NCI-H146 treated with DMSO at 0.1 percent for 48 hours (cell line): Measurements from ENCODE around the gene ZNF280C.

Source experiments
- DNase-seq: peaks from one replicate; lab custom pipeline; 2025; ENCODE audit not compliant: unreplicated experiment; lab: John Stamatoyannopoulos, UW

ZNF280C gene

GRCh38 chrX:130176942-130177341 lies 91.8 kb downstream of the ZNF280C start:
- no peak for DNase-seq

GRCh38 chrX:130176354-130176776 lies 92.3 kb downstream of the ZNF280C start:
- no peak for DNase-seq

DNA sequence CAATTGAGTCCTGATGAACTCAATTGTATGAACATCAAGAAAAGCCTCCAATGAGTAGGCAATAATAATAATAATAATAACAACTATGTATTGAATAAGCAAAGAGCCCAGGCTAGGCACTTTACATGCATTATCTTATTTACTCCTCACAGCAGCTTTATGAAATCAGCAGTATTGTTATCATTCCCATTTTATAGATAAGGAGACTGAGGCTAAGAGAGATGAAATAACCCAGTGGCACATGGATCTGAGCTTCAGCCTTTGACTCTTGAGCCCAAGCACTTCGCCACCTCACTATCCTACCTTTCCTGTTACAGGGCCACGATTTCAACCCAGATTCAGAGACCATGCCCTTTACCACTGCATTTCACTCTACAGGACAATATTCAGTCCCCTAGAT lies 93.8 kb downstream of the ZNF280C start:
- DNase-seq, result no peak

GRCh38 chrX:130174045-130174704 lies 94.5 kb downstream of the ZNF280C start:
- DNase-seq, result no peak

DNA sequence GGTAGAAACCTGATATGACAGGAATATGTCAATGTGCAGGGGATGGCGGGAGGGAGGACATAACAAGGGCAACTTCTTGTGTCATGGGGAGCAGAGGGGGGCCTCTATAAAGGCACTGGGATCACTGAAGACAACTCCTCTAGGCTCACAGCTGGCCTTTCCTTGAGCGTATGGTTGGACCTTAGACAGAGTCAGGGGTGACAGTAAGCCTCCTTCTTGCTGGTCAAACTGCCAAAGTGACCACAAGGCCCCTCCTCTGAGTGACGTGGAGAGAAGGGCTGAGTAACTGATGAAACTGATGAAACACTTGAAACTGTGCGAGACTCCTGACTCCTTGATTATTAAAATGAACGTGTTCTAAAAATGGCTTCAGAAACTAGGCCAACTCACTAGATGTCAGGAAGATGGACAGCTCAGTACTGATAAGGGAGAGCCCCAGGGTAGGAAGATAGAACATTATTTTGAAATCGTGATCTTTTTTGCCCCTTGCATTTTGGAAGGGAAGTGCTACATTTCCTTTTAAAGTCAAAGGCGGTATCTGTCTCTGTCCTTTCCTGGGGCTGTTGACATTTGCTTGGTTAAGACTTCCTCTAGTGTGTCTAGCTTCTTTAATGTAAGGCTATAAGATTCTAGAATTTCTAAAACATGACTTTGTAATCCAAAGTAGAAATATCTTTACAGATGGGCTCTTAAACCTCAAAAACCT lies 95.4 kb downstream of the ZNF280C start:
- no peak for DNase-seq

- no peak for DNase-seq
Measured at GRCh38 chrX:130172127-130172845, 96.4 kb downstream of the ZNF280C start.

DNA sequence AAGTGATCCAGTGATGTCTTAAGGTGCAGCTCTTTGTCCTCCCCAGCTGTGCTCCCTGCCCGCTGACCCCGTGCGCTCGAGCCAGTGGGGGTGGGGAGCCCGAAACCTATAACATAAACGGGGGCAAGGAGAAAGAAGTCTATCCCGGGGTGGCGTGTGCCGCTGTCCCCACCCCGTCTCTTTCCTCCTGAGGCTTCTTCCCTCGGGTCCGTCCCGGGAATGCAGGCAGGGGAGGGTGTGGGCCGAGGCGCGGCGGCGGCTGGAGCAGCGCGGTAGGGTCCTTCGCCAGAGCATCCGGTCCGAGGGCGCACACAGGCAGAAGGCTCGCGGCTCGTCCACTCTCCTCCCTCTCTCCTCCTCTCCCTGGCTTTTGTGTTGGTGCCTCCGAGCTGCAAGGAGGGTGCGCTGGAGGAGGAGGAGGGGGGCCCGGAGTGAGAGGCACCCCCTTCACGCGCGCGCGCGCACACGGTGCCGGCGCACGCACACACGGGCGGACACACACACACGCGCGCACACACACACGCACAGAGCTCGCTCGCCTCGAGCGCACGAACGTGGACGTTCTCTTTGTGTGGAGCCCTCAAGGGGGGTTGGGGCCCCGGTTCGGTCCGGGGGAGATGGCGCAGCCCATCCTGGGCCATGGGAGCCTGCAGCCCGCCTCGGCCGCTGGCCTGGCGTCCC lies 97.1 kb downstream of the ZNF280C start, which contains the start of gene RAB33A:
Gene RAB33A (plus strand): TSS at position 517 of the 681 bp plus-strand sequence. CDS start 101 bp downstream, at position 618.
- peak; percentile 10 for DNase-seq

- peak; percentile 85 for DNase-seq
Measured at GRCh38 chrX:130170752-130171445, 97.8 kb downstream of the ZNF280C start.

DNA sequence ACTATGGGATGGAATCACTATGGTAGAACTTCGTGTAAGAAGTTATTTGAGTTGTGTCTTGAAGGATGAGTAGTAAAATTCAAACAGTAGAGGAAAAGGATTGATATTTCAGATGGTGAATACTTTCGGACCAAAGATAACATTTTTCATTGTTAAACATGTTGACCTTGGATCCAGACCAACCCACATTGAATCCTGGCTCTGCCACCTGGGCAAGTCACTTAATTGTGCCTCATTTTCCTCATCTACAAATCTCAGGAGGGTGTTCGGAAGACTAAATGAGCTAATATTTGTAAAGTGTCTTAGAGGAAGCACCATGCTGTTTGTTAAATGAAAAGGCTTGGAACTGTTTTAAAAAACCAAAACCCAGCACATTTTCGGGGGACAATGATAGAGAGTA lies 101.7 kb downstream of the ZNF280C start:
- peak; percentile 9 for DNase-seq

- no peak for DNase-seq
Measured at GRCh38 chrX:130166503-130166777, 102.3 kb downstream of the ZNF280C start.

GRCh38 chrX:130165703-130166502 lies 102.8 kb downstream of the ZNF280C start, which contains the start of gene AIFM1:
Gene AIFM1 (minus strand): TSS chrX:130165841. CDS start chrX:130165656, 185 bp downstream.
- DNase-seq, result peak; percentile 89

GRCh38 chrX:130165181-130165702 lies 103.5 kb downstream of the ZNF280C start:
- no peak for DNase-seq

GRCh38 chrX:130163398-130163797 lies 105.3 kb downstream of the ZNF280C start:
- no peak for DNase-seq

DNA sequence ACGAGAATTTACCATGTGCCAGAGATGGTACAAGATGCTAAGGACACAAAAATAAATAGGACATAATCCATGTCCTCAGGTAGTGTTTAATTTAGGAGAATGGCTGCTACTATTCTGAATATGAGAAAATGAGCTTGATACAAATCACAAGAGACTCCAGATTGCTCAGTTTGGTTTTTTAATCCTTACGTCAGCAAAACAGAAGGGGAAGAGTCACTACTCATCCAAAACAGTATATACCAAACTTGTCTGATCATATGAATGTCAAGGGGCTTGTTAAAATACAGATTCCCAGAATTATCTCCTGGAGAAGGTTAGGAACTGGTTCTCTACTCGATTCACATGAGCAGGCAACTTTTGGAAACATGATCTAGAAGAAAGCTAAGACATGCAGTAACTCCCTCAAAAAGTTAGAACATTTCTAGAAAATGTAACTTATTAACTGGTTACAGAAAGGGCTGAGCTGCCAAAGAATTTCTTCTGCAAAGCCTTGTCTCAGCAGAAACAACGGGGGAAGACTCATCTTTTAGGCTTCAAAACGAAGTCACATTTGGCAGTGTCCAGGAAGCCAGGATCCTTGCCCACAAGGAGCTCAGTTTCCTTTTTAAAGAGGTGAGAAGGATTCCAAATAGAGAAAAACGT lies 106.5 kb downstream of the ZNF280C start:
- no peak for DNase-seq

DNA sequence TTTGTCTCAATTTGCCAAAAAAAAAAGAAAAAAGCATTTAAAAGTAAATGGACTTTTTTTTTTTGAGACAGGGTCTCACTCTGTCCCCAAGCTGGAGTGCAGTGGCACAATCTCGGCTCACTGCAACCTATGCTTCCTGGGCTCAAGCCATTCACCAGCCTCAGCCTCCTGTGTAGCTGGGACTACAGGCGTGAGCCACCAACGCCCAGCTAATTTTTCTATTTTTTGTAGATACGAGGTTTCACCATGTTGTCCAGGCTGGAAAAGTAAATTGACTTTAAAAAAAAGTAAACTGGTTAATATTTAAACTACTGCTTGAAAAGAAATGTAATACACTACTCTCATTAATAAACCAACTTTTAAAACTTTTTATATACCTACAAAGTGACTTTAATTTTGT lies 108.9 kb downstream of the ZNF280C start:
- DNase-seq, result no peak

DNA sequence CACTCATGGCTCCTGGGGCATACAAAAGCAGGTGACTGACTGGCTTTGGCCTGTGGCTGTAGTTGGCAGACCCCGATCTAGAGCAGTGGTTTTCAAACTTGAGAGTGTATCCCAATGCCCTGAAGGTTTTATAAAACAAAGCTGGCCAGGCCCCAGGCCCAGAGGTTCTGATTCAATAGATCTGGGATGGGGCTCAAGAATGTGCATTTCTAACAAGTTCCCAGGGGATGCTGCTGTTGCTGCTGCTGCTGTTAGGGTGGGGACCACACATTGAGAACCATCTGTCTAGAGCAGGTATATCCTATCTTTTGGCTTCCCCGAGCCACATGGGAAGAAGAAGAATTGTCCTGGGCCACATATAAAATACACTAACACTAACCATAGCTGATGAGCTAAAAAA lies 110.4 kb downstream of the ZNF280C start:
- no peak for DNase-seq

DNA sequence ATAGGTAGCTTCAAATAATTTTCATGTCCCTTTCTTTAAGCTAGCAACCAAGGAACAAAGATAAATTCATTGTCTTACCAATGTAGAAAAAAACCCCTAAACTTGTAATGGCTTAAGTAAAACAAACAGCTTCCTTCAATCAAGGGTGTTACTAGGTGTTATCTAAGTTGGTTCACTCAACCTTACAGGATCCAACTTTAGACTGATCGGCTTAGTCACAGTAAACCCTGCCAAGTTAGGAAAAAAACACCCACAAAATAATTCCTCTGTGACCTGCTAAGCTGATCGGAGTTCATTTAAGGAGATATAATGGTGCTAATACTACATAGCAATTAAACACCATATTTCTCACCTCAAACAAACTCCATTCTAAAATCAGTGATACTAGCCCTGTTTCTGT lies 113.1 kb downstream of the ZNF280C start:
- no peak for DNase-seq
